Stimulated activated naive B cell treated with anti-CD40 and anti-IgM and Interleukin-4, amounts not matched to agents 10 μg/mL and 1 μg/mL and 100 μg/mL, for 72 hours (primary cell): ENCODE results near the gene FAM241A.
A peak's percentile ranks its signal among the peaks of the same experiment; 100 is the strongest.

Experiments
- ATAC-seq, 2 donors: fragments of 150-1000 bp; cut with Tn5 transposase; replicated peaks; 2 replicates each; pipeline ENCODE4 v1.10.0; 2021; ENCODE audit warnings: moderate library complexity in 1 of 2
- DNase-seq: peaks from one replicate; pipeline ENCODE4 v3.0.0; 2021
- H3K27ac Mint-ChIP-seq: one replicate; pipeline ENCODE4 v1.8.0; 2022; ENCODE audit warnings: mild to moderate bottlenecking, mixed read lengths
- H3K27me3 Mint-ChIP-seq, 2 donors: one replicate each; pipeline ENCODE4 v1.8.0; 2022; ENCODE audit warnings: mixed read lengths in 2 of 2
- H3K36me3 Mint-ChIP-seq, 2 donors: one replicate each; pipeline ENCODE4 v1.8.0; 2022; ENCODE audit warnings: mixed read lengths in 2 of 2, mild to moderate bottlenecking in 1 of 2
- H3K4me1 Mint-ChIP-seq, 2 donors: one replicate each; pipeline ENCODE4 v1.8.0; 2022; ENCODE audit warnings: mixed read lengths in 2 of 2, mild to moderate bottlenecking in 1 of 2
- H3K4me3 Mint-ChIP-seq, 2 donors: one replicate each; pipeline ENCODE4 v1.8.0; 2022; ENCODE audit warnings: mild to moderate bottlenecking in 2 of 2, mixed read lengths in 2 of 2, moderate library complexity in 1 of 2
- H3K9me3 Mint-ChIP-seq, 2 donors: one replicate each; pipeline ENCODE4 v1.8.0; 2022; ENCODE audit warnings: mixed read lengths in 2 of 2, mild to moderate bottlenecking in 1 of 2

The FAM241A gene

DNA sequence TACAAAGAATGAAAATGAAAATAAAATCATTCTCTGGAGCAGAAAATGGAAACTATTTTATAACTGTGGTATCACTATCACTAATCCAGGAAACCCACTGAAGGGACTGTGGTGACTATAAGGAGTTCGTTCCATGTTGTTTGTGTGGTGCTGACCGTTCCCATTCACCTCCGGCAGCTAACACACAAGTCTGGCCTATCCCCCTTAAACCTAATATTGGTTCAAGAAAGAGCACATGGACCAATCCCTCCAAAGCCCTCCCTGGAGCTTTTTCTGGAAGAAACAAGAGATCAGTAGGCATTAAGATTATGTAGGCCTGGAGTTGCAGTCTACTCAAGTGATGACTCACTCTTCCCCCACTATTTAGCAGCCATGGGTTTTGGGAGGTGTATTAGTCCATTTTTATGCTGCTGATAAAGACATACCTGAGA lies 25.9 kb upstream of the FAM241A start:
- DNase-seq (no peak), ATAC-seq (peak; percentile 68 to 78)
- Mint-ChIP-seq H3K9me3 (peaks cover 0 to 4% of the 10 kb centered on the region in 2 donors), H3K4me1 (peaks cover 6 to 8% of the 10 kb centered on the region in 2 donors), H3K4me3 (no peak overlapping the region), H3K36me3 (peaks cover 0 to 3% of the 10 kb centered on the region in 2 donors), H3K27ac (peak overlapping the region; percentile 62), H3K27me3 (peaks cover 0 to 6% of the 10 kb centered on the region in 2 donors)

DNA sequence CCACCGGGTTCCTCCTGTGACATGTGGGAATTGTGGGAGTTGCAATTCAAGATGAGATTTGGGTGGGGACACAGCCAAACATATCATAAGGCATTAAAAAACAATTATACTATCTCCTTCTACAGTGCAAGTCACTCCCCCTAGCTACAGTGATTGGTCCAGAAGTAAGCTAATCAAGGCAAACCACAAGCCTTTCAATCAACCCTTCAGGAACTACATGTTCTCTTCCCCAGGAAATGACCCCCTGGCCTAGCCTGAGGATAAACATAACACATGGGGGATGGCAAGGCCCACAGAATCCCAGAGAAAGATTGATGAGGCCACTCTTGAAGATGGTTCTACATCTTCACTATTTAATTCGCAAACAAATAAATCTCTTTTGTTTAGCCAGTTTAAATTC lies 25.2 kb upstream of the FAM241A start:
- Mint-ChIP-seq H3K4me3 (no peak overlapping the region), H3K27ac (no peak overlapping the region), H3K36me3 (peaks cover 0 to 3% of the 10 kb centered on the region in 2 donors), H3K9me3 (peaks cover 0 to 4% of the 10 kb centered on the region in 2 donors), H3K27me3 (peaks cover 0 to 6% of the 10 kb centered on the region in 2 donors), H3K4me1 (peaks cover 6 to 8% of the 10 kb centered on the region in 2 donors)
- no peak for ATAC-seq
- no peak for DNase-seq

DNA sequence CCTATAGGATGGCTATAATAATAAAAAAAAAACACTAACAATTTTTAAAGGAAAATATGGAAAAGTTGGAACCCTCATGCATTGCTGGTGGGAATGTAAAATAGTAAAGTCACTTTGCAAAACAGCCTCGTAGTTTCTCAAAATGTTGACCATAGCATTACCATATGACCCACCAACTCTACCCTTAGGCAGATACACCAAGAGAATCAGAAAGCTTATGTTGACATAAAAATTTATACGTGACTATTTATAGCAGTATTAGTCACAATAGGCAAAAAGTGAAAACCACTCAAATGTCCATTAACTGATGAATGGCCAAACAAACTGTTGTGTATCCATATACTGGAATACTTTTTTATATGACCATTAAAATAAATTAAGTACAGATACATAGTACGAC lies 19.8 kb upstream of the FAM241A start:
- Mint-ChIP-seq H3K36me3 (no peaks in the 10 kb centered on the region), H3K4me1 (peaks cover 0 to 4% of the 10 kb centered on the region in 2 donors), H3K27ac (no peak overlapping the region), H3K9me3 (no peaks in the 10 kb centered on the region), H3K27me3 (peaks cover 0 to 6% of the 10 kb centered on the region in 2 donors), H3K4me3 (no peak overlapping the region)
- no peak for ATAC-seq
- no peak for DNase-seq

DNA sequence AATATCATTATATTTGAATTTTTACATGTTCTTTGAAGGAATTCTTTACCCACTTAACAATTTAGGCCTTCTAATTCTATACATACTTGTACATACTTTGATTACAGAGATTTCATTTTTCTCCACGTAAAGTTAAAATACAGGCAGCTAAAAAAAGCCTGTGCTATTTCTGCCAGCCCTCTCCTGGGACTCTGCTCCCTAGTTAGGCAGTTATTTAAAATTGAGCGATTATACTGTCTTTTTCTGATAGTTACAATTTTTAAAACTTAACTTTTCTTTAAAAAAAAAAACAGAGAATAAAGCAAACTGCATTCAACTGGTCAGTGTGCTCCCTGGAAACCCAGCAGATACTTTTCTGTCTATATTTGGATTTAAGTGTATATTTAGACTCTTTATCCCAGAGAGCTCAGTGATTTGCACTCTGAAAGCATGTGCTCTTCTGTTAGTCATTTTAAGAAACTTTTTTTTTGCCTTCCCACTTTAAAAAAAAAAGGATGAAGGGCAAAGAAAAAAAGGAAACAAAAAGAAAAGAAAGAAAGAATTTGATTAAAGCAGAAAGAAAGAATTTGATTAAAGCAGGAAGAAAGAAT lies 18.1 kb upstream of the FAM241A start:
- Mint-ChIP-seq H3K4me1 (peaks cover 0 to 4% of the 10 kb centered on the region in 2 donors), H3K27ac (no peak overlapping the region), H3K9me3 (no peaks in the 10 kb centered on the region), H3K36me3 (no peaks in the 10 kb centered on the region), H3K4me3 (no peak overlapping the region), H3K27me3 (peaks cover 0 to 6% of the 10 kb centered on the region in 2 donors)
- DNase-seq, result no peak
- ATAC-seq, result no peak

DNA sequence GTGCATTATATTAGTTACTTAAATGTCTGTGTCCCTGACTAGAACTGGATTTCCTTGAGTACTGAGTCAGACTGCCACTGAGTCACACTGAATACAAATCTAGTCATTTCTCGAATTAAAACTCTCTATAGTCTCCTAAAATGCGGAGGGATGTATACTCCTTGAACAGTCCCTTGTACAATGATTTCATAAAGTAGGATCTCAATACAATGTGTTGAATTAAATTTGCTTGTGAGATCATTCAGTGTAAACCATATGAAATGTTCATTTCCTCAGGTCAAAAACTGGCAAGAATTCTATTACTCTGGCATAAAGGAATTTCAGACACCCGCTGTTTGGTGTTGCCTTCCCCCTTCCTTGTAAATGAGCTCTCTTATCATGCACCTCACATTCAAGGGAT lies 17.5 kb upstream of the FAM241A start:
- DNase-seq, result no peak
- Mint-ChIP-seq H3K4me1 (peaks cover 0 to 4% of the 10 kb centered on the region in 2 donors), H3K9me3 (no peaks in the 10 kb centered on the region), H3K4me3 (no peak overlapping the region), H3K27ac (no peak overlapping the region), H3K36me3 (no peaks in the 10 kb centered on the region), H3K27me3 (peaks cover 0 to 6% of the 10 kb centered on the region in 2 donors)
- no peak for ATAC-seq

DNA sequence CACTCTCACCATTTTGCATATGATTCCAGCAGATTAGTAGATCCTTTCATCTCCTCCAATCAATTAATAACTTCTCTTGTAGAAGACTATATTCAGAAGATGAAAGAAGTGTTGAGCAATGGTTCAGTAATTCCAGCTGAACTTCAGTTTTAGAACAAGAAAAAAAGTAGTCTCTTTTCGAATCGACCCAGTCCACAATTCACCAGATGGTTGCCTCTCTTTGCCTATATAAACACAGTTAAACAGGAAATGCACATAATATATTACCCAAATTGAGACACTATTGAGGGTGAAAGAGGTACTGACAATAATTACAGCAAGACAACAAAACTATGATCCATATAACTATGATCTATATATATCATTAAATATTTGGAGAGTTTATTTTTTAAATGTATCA lies 16.8 kb upstream of the FAM241A start:
- H3K4me3 Mint-ChIP-seq, result no peak overlapping the region
- H3K27me3 Mint-ChIP-seq, result peaks cover 0 to 6% of the 10 kb centered on the region in 2 donors
- ATAC-seq (no peak), DNase-seq (no peak)
- H3K9me3 Mint-ChIP-seq, result no peaks in the 10 kb centered on the region
- peaks cover 0 to 4% of the 10 kb centered on the region in 2 donors for H3K4me1 Mint-ChIP-seq
- H3K36me3 Mint-ChIP-seq, result no peaks in the 10 kb centered on the region
- no peak overlapping the region for H3K27ac Mint-ChIP-seq

DNA sequence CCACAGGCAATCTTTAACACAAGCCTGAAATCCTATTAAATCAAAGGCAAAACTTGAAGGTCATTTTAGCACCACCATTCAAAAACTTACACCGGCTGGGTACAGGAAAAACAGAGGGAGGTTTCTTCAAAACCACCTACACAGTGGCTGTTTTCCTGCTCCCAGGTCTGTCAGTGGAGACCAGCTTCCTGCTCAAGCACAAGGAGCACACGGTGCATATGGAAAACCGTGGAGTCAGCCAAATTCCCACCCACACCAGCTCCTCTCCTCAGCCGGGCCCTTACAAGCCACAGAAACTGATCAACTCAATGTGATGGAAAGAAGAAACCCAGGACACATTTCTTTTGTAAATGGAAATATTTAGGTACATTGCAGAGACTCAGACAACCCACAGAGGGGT lies 14.3 kb upstream of the FAM241A start:
- Mint-ChIP-seq H3K27ac (no peak overlapping the region), H3K4me1 (peaks cover 0 to 4% of the 10 kb centered on the region in 2 donors), H3K4me3 (no peak overlapping the region), H3K9me3 (no peaks in the 10 kb centered on the region), H3K27me3 (no peaks in the 10 kb centered on the region), H3K36me3 (no peaks in the 10 kb centered on the region)
- no peak for DNase-seq
- no peak for ATAC-seq

DNA sequence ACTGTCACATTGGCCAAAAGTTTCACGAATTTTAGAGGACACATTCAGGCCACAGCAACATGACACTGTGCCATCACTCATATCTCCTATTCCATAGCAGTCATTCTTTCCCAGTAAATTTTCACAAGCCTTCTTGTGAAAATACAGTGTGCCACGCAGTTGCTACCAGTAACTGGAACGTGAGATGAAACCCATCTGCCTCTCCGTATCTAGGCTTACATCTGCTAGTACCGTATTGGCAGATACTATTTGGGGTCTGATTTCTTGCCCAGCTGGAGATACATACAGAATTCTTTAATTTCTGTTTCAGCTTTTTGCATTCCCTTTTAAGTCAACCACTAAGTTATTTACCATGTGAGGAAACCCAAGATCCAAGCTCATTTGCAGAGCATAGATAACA lies 8.7 kb upstream of the FAM241A start:
- Mint-ChIP-seq H3K27ac (no peak overlapping the region), H3K27me3 (no peaks in the 10 kb centered on the region), H3K9me3 (no peaks in the 10 kb centered on the region), H3K4me3 (no peak overlapping the region), H3K4me1 (no peaks in the 10 kb centered on the region), H3K36me3 (no peaks in the 10 kb centered on the region)
- ATAC-seq (no peak), DNase-seq (no peak)

DNA sequence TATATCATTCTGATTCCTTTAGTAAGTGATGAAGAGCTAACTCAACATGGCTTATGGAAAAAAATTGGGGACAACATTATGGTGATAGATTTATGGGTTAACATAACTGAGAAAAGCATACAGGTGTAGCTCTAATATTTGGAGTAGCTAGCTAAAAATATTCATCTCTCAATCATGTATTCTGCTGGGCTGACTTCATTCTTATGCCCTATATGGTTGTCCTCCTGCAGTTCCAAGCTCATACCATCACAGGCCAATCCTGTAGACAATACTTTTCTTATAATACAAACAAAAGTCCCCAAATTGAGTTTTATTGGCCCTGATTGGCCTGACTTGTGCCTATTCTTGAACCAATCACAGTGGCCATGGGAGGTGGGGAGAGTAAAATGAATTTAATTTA lies 6.7 kb upstream of the FAM241A start:
- Mint-ChIP-seq H3K9me3 (no peaks in the 10 kb centered on the region), H3K36me3 (no peaks in the 10 kb centered on the region), H3K27me3 (no peaks in the 10 kb centered on the region), H3K4me1 (no peaks in the 10 kb centered on the region), H3K27ac (no peak overlapping the region), H3K4me3 (no peak overlapping the region)
- DNase-seq (no peak), ATAC-seq (no peak)

DNA sequence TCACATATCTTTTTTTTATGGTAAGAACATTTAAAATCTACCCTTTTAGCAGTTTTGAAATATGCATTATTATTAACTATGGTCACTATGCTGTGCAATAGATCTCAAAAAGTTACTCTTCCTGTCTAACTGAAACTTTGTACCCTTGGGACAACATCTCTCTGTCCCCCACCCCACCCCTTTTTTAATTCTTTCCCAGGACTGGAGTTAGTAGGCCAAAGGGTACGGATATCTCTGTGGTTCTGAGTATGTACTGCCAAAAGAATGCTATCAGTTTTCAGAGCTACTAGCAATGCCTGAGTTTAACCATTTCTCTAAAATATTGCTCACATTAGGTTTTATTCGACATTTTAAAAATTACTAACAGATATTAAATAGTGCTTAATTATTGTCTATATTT lies 4.7 kb upstream of the FAM241A start:
- Mint-ChIP-seq H3K4me1 (peaks cover 4 to 6% of the 10 kb centered on the region in 2 donors), H3K9me3 (peaks cover 0 to 3% of the 10 kb centered on the region in 2 donors), H3K27ac (no peak overlapping the region), H3K4me3 (no peak overlapping the region), H3K27me3 (no peaks in the 10 kb centered on the region), H3K36me3 (no peaks in the 10 kb centered on the region)
- no peak for ATAC-seq
- no peak for DNase-seq

DNA sequence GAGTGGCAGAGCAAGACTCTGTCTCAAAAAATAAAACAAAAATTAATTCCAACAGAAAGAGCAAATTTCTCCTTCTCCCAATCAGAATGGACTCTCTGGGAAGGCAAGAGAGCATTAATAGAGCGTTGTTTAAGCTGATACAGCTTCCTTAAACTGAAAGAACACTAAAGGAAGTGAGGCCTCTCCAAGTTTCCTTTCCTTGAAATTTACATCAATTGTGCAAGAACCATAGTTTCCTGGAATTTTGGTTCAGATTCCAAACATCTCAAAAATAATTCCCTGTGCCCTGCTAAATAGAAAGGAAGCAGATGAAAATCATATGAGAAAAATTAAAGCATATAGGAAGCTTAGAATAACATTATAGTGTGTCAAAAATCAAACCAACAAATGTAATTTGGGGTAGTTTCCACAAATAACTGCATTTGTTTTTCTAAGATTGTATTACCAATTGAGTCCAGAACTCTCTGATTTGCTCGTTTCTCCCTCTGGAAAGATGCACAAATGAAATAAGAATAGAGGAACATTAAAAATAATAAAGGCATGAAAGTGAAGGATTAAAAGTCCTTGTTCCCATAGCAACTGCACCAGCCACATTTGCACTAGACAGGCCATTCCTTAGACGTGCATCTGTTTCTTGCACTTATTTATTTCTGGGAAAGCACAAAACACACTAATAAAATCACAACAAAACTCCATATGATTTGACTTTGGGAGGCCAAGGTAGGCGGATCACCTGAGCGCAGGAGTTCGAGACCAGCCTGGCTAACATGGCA lies 3.7 kb upstream of the FAM241A start:
- H3K9me3 Mint-ChIP-seq, result peaks cover 0 to 3% of the 10 kb centered on the region in 2 donors
- ATAC-seq, result no peak
- H3K36me3 Mint-ChIP-seq, result no peaks in the 10 kb centered on the region
- H3K4me3 Mint-ChIP-seq, result no peak overlapping the region
- H3K27ac Mint-ChIP-seq, result no peak overlapping the region
- peaks cover 6 to 7% of the 10 kb centered on the region in 2 donors for H3K4me1 Mint-ChIP-seq
- no peaks in the 10 kb centered on the region for H3K27me3 Mint-ChIP-seq
- DNase-seq, result no peak

DNA sequence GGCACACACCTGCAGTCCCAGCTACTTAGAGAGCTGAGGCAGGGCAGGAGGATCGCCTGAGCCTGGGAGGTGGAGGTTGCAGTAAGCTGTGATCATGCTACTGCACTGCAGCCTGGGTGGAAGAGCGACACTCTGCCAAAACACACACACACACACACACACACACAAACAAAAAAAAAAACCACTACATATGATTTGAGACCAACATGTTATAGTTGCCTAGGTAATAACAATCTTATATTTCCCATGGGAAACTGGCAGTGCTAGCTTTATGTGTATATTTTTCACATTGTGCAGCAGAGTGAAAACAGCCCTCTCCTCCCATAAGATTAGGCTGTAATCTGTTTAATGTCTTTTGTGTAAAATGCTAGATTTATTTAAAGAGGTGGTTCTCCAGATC lies 3.1 kb upstream of the FAM241A start:
- Mint-ChIP-seq H3K4me3 (no peak overlapping the region), H3K9me3 (peaks cover 0 to 3% of the 10 kb centered on the region in 2 donors), H3K27me3 (no peaks in the 10 kb centered on the region), H3K36me3 (no peaks in the 10 kb centered on the region), H3K4me1 (peaks cover 10 to 13% of the 10 kb centered on the region in 2 donors), H3K27ac (no peak overlapping the region)
- DNase-seq (no peak), ATAC-seq (no peak)

DNA sequence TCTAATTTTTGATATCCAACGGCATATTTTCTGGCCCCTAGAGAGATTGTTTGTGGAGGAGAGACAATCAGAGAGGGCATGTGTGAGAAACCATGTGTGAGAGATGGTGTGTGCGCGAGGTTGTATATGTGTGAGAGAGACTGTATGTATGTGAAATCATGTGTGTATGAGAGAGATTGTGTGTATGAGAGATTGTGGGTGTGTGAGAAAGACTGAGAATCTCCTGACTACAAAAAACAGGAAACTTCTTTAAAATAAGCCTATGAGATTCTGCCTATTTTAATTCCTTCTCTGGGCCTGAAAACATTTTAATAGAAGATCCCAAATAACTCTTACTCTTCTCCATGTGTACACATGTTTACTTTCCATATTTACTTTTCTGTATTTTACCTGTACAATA lies 1.5 kb upstream of the FAM241A start:
- DNase-seq (no peak), ATAC-seq (no peak)
- Mint-ChIP-seq H3K4me1 (peaks cover 13 to 29% of the 10 kb centered on the region in 2 donors), H3K27me3 (no peaks in the 10 kb centered on the region), H3K36me3 (peaks cover 0 to 4% of the 10 kb centered on the region in 2 donors), H3K27ac (no peak overlapping the region), H3K4me3 (no peak overlapping the region), H3K9me3 (peaks cover 0 to 3% of the 10 kb centered on the region in 2 donors)

DNA sequence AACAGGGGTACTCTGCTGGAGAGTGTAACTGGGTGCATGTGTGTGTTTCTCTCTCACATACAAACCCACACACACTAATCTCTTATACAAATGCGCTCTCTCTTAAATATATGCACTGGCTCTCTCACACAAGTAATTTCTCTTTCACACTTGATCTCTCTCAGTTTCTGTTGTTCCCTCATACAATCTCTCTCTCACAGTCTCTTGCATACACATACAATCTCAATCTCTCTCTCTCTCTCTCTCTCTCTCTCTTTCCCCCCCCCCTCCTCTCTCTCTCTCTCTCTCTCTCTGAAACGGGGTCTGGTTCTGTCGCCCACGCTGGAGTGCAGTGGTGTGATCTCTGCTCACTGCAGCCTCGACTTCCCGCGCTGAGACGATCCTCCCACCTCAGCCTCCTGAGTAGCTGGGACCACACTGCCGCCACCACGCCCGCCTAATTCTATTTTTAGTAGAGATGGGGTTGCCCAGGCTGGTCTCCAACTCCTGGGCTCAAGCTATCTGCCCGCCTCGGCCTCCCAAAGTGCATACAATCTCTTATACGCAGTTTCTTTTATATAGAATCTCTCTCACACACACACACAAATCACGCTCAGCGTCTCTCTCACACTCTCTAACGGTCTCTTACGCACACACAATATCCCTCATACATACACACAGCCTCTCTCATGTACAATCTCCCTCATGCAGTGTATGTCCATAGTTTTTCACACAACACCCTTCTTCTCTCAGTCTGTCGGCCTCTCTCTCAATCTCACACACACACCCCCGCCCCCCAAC lies 518 bp upstream of the FAM241A start:
- Mint-ChIP-seq H3K27me3 (no peaks in the 10 kb centered on the region), H3K36me3 (peaks cover 0 to 4% of the 10 kb centered on the region in 2 donors), H3K4me1 (peaks cover 13 to 29% of the 10 kb centered on the region in 2 donors), H3K9me3 (peaks cover 0 to 3% of the 10 kb centered on the region in 2 donors), H3K4me3 (peak overlapping the region; percentile 42 to 79), H3K27ac (no peak overlapping the region)
- no peak for ATAC-seq
- no peak for DNase-seq
